Measurements from ENCODE around the gene CCR7.

DNA sequence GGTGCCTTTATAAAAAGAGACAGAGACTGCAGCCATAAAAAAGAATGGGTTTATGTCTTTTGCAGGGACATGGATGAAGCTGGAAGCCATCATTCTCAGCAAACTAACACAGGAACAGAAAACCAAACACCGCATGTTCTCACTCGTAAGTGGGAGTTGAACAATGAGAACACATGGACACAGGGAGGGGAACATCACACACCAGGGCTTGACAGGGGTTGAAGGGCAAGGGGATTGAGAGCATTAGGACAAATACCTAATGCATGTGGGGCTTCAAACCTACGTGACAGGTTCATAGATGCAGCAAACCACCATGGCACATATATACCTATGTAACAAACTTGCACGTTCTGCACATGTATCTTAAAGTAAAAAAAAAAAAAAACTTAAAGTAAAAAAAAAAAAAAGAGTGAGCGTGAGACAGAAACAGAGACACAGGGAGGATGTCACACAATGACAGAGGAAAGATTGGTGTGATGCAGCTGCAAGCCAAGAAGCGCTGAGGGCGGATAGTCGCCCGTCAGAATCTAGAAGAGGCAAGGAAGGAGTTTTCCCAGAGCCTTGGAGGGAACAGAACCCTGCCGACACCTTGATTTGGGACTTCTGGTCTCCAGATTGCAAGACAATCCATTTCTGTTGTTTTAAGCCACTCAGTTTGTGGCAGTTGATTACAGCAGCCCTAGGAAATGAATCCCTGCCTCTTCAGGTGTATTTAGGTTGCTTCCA is 36.4 kb downstream of the CCR7 start:
- TF ChIP-seq, protein P1, sequence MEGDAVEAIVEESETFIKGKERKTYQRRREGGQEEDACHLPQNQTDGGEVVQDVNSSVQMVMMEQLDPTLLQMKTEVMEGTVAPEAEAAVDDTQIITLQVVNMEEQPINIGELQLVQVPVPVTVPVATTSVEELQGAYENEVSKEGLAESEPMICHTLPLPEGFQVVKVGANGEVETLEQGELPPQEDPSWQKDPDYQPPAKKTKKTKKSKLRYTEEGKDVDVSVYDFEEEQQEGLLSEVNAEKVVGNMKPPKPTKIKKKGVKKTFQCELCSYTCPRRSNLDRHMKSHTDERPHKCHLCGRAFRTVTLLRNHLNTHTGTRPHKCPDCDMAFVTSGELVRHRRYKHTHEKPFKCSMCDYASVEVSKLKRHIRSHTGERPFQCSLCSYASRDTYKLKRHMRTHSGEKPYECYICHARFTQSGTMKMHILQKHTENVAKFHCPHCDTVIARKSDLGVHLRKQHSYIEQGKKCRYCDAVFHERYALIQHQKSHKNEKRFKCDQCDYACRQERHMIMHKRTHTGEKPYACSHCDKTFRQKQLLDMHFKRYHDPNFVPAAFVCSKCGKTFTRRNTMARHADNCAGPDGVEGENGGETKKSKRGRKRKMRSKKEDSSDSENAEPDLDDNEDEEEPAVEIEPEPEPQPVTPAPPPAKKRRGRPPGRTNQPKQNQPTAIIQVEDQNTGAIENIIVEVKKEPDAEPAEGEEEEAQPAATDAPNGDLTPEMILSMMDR (IDR thresholded peaks at IDR 0.05 in 4 of 5, conservative IDR thresholded peaks at IDR 0.05 in 1 of 5) = no peak
- TF ChIP-seq POLR2A (IDR thresholded peaks at IDR 0.05) = no peak

Data from gastrocnemius medialis (tissue), 4 donors.